GM20000 (cell line): Measurements from ENCODE around the gene REPS2.

Experiments
- DNase-seq: peaks from one replicate; pipeline ENCODE4 v3.0.0; 2012; ENCODE audit warnings: low spot score
- CTCF ChIP-seq: IDR thresholded peaks from 2 replicates; pipeline ENCODE4 v1.5.1; 2012; ENCODE audit warnings: mild to moderate bottlenecking, control low read depth; ENCODE audit errors: extremely low read depth, missing control alignments

The REPS2 gene

DNA sequence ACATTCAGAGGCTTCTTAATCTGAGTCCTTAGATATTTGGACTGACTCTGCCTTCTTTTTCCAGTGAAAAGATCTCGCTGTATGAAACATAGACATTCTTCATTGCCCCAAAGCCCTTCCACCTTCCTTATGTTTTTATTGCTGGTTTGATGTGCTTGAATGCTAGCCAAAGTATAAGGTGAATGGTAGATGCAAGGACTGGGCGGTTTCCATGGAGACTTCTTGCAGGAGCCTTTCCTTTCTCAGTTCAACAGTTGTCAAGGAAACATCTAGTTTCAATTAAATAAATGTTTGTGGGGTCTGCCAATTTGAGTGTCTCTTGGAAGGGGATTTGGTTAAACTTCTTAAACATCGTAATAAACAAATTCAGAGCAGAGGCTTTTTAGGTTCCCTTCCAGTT lies 46.0 kb downstream of the REPS2 start:
- DNase-seq: no peak
- no peak for TF ChIP-seq CTCF

- TF ChIP-seq CTCF: no peak
- DNase-seq: no peak
These were observed 46.5 kb downstream of the REPS2 start for GRCh38 chrX:16992951-16993350.

DNA sequence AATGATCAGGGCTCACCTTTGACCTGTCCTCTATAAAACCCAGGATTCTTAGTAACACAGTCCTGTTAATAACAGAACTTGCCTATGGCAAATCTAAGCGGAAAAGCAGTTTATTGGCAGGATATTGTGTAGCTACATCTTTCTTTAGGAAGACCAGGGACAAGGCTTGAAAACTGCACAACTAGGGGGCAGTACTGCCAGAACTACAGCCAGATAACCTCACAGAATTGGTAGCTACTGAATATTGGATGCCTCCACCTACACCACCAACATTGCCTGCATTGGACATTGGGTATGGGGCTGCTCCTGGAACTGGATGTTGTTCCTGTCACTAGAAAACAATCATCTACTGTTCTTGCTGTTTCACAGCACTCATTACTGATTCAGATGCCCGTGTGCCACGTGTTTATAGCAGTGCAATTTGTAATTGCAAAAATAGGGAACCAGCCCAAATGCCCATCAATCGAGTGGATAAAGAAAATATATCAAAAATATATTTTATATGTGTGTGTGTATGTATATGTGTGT lies 47.4 kb downstream of the REPS2 start:
- no peak for DNase-seq
- no peak for TF ChIP-seq CTCF

DNA sequence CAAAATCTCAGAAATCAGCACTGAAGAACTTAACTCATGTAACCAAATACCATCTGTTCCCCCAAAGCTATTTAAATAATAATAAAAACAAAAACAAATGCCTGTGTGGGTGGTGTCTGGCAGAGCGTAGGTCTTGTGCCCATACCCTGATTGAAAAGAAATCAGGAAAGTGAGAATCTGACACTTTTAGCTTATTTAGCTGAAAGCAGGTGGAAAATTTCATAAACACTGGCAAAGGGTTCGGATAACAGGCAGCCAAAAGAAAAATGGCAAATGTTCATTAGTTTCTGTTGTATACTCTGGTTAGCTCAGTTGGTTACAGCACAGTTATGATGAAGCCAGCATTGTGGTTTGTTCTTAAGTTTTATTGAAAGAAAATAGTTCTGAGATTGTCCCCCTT lies 48.3 kb downstream of the REPS2 start:
- TF ChIP-seq CTCF: no peak
- no peak for DNase-seq

DNA sequence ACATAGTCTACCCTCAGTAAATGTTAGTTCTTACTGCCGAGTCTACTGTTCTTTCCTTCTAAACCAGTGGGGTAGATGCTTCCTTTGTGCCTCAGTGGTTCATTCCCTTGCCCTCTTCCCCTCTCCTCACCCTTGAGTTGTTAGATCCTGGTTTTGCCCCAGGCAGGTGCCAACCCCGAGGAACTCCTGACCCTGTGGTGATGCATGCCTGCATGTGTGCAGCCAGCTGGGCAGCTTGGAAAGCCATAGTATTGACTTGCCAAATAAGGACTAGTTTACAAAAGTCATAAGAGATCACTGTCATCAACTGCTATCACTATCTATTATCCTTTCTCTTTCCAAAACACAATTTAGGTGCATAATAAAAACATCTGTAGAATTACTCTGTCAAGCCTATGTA lies 50.9 kb downstream of the REPS2 start:
- DNase-seq: no peak
- no peak for TF ChIP-seq CTCF

DNA sequence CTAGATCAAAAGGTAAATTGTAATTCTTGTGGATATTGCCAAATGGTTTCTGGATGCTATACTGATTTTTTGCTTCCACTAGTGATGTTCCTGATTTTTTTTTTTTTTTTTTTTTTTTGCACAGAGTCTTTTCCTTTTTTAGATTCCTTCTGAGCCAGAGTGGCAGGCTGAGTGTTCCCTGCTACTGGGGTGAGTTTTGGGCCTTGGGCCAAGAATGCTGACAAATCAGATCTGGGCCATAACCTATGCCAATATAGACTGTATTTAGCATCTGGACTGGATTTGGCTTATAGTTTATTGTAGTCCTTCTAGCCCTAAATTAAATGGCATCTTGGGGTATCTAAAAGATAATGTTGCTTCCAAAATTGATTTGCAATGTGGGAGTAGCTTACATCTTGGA lies 52.8 kb downstream of the REPS2 start:
- no peak for TF ChIP-seq CTCF
- no peak for DNase-seq

GRCh38 chrX:17000751-17001150 lies 54.3 kb downstream of the REPS2 start:
- no peak for TF ChIP-seq CTCF
- no peak for DNase-seq
